ENCODE results near the gene TUBGCP6. TPM values are rescaled to one million over a fixed set of nuclear protein-coding genes. Genes with fewer than 3 reads are reported as not detected.

Gene TUBGCP6
- total RNA-seq, 1 donor from 2014 or later, result 103 TPM

DNA sequence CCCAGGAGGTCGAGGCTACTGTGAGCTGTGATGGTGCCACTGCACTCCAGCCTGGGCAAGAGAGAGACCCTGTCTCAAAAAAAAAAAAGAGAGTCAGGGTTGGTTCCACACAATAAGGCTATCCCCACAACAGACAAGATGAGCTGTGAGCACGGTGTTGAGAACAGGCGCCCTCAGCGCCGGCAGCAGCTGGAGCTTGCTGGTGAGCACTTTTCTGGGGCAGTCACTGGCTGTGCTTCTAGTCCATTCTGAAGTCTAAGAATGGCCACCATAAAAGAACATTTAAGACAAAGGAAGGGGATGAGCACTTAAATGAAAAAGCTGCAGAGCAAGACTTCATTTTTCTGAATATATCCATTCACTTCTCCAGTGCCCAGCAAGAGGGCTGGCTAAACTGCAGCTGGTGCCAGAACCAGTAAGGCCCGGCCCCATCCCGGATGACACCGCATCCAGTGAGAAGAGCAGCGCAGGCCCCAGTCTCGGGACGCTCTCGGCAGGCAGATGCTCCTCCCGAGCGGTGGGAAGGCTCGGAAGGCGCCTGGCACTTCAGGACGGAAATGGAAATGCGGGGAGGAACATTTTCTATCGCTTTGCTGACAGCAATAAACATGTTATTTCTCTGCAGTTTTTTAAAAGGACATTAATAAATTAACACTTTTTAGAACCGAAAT is 12.2 kb downstream of the TUBGCP6 start:
- no peaks in the 10 kb centered on the region for H3K9me3 Mint-ChIP-seq
- H3K27ac Mint-ChIP-seq, result no peak overlapping the region
- H3K36me3 Mint-ChIP-seq (ENCODE audit: low read depth), result peaks cover 59% of the 10 kb centered on the region
- CTCF ChIA-PET, result no interaction called here
- intact Hi-C loops (cut with micrococcal nuclease), result no loop called here
- ATAC-seq (ENCODE audit: low read depth) (no peak), DNase-seq (no peak)
- POLR2A ChIA-PET, result interaction anchor here (1.2 kb wide), 1 partner anchor 14 kb away, joined by 4 read pairs; no protein-coding TSS in a partner anchor
- H3K4me3 Mint-ChIP-seq, result no peak overlapping the region
- TF ChIP-seq CTCF (IDR thresholded peaks at IDR 0.05), result no peak
- no peaks in the 10 kb centered on the region for H3K27me3 Mint-ChIP-seq
- H3K4me1 Mint-ChIP-seq, result peaks cover 4% of the 10 kb centered on the region

- ATAC-seq (ENCODE audit: low read depth) (no peak), DNase-seq (no peak)
- POLR2A ChIA-PET, result no interaction called here
- Mint-ChIP-seq H3K4me3 (no peak overlapping the region), H3K27me3 (no peaks in the 10 kb centered on the region), H3K4me1 (no peaks in the 10 kb centered on the region), H3K36me3 (ENCODE audit: low read depth) (peaks cover 62% of the 10 kb centered on the region), H3K9me3 (no peaks in the 10 kb centered on the region), H3K27ac (no peak overlapping the region)
- CTCF ChIA-PET, result no interaction called here
- intact Hi-C loops (cut with micrococcal nuclease), result no loop called here
- no peak for TF ChIP-seq CTCF (IDR thresholded peaks at IDR 0.05)
These were observed 15.5 kb downstream of the TUBGCP6 start for GRCh38 chr22:50229370-50229769.

DNA sequence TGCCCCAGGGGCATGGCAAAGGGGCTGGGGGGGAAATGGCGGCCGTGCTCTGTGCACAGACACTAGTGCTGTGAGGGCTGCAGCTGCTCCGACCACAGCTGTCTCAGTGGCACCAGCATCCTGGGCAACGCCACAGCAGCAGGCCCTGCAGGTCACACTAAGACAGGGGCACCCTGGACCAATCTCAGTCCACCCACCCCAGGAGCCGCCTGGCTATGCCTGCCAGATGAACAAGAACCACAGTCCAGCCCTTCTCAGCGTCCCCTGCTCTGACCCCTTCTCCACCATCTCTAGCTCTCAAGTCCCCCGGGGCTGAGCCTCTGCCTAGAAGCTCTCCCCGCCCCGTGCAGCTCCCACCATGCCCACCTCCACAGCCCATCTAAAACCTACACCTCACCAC is 16.5 kb downstream of the TUBGCP6 start:
- H3K27ac Mint-ChIP-seq, result no peak overlapping the region
- CTCF ChIA-PET, result no interaction called here
- no peak for ATAC-seq (ENCODE audit: low read depth)

GRCh38 chr22:50227579-50228215 is 17.1 kb downstream of the TUBGCP6 start:
- H3K4me1 Mint-ChIP-seq, result no peaks in the 10 kb centered on the region
- no peaks in the 10 kb centered on the region for H3K9me3 Mint-ChIP-seq
- intact Hi-C loops (cut with micrococcal nuclease), result no loop called here
- ChIA-PET POLR2A (no interaction called here), CTCF (no interaction called here)
- TF ChIP-seq CTCF (IDR thresholded peaks at IDR 0.05), result no peak
- no peaks in the 10 kb centered on the region for H3K27me3 Mint-ChIP-seq
- no peak overlapping the region for H3K27ac Mint-ChIP-seq
- H3K4me3 Mint-ChIP-seq, result no peak overlapping the region
- ATAC-seq (ENCODE audit: low read depth) (no peak), DNase-seq (no peak)
- peaks cover 60% of the 10 kb centered on the region for H3K36me3 Mint-ChIP-seq (ENCODE audit: low read depth)

More for the DNA sequence above, 16.5 kb downstream of the TUBGCP6 start:
- H3K4me1 Mint-ChIP-seq, result no peaks in the 10 kb centered on the region
- no peak for TF ChIP-seq CTCF (IDR thresholded peaks at IDR 0.05)
- H3K27me3 Mint-ChIP-seq, result no peaks in the 10 kb centered on the region
- H3K36me3 Mint-ChIP-seq (ENCODE audit: low read depth), result peaks cover 61% of the 10 kb centered on the region
- DNase-seq, result no peak
- H3K9me3 Mint-ChIP-seq, result no peaks in the 10 kb centered on the region
- POLR2A ChIA-PET, result no interaction called here
- H3K4me3 Mint-ChIP-seq, result no peak overlapping the region
- intact Hi-C loops (cut with micrococcal nuclease), result no loop called here

GRCh38 chr22:50226875-50227165 is 18.0 kb downstream of the TUBGCP6 start:
- peaks cover 64% of the 10 kb centered on the region for H3K36me3 Mint-ChIP-seq (ENCODE audit: low read depth)
- CTCF ChIA-PET, result no interaction called here

More at GRCh38 chr22:50226875-50227165, 18.0 kb downstream of the TUBGCP6 start:
- POLR2A ChIA-PET, result no interaction called here
- intact Hi-C loops (cut with micrococcal nuclease), result no loop called here
- no peaks in the 10 kb centered on the region for H3K4me1 Mint-ChIP-seq
- no peak overlapping the region for H3K4me3 Mint-ChIP-seq
- ATAC-seq (ENCODE audit: low read depth) (no peak), DNase-seq (no peak)
- no peaks in the 10 kb centered on the region for H3K27me3 Mint-ChIP-seq
- no peaks in the 10 kb centered on the region for H3K9me3 Mint-ChIP-seq
- no peak for TF ChIP-seq CTCF (IDR thresholded peaks at IDR 0.05)
- no peak overlapping the region for H3K27ac Mint-ChIP-seq

Data from activated B cell treated with CpG ODN at 0.5 μM for 24 hours (primary cell).